ENCODE measurements around the gene RICTOR. TPM values are rescaled to one million over a fixed set of nuclear protein-coding genes. Genes with fewer than 3 reads are reported as not detected.

The RICTOR gene
- total and polyA plus RNA-seq, 2 donors (not counting 3 experiments of a cell fraction or from before 2014, with no cell fraction given) = 9.2 to 38.0 TPM

DNA sequence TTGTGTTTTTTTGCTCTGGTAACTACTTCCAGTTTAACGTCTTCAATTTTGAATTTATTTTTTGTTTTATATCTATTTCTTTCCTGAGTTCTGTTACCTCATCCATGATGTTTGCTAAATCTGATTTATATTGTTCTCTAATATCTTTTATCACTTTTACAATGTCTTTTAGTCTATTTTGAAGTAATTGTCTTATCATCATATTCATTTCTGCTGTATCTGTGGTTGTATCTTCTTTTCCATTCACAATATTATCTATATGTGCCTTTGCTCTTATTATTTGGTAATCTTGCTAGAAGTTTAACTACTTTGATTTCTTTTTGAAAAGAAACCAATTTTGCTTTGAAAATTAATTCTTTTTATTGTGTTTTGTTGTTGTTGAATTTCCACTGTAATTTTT lies 184.8 kb downstream of the RICTOR start:
- H3K9me3 ChIP-seq (replicated peaks; ENCODE audit: control insufficient read depth, insufficient read depth, low read length) = no peaks in the 10 kb centered on the region
- dilution Hi-C loops (cut with MboI; ENCODE audit: extremely low pct_ligation_motif_present, low sequenced_read_pairs) = no loop called here
- no peak overlapping the region for H3K27ac ChIP-seq (ENCODE audit: insufficient read depth, low read depth, low read length)
- BruUV-seq (replicated peaks) = no TSS peak
- no peaks in the 10 kb centered on the region for H3K9me1 ChIP-seq (replicated peaks; ENCODE audit: control insufficient read depth, extremely low read depth, insufficient read depth, low read length)
- DNase-seq (ENCODE audit: low read depth, low spot score) = no peak
- H3K79me2 ChIP-seq (ENCODE audit: control insufficient read depth, insufficient read depth, low read length) = no peaks in the 10 kb centered on the region
- POLR2A ChIA-PET = no interaction called here
- H3K36me3 ChIP-seq (ENCODE audit: control insufficient read depth in 2 of 2, extremely low read depth in 1 of 2, insufficient read depth in 2 of 2, low read length in 2 of 2) = no peaks in the 10 kb centered on the region
- no peaks in the 10 kb centered on the region for H3K27me3 ChIP-seq (ENCODE audit: control insufficient read depth in 2 of 2, insufficient read depth in 2 of 2, low read length in 2 of 2)
- no peak for FAIRE-seq
- H3K4me1 ChIP-seq (ENCODE audit: control insufficient read depth, extremely low read depth, insufficient read depth, low read length) = peaks cover under 1% of the 10 kb centered on the region
- no peak overlapping the region for H2AFZ ChIP-seq (ENCODE audit: low read depth, low read length)
- no peak overlapping the region for H3K4me2 ChIP-seq (ENCODE audit: insufficient read depth, low read length)
- intact Hi-C loops (cut with micrococcal nuclease) = no loop called here
- H3K9ac ChIP-seq (replicated peaks; ENCODE audit: extremely low read depth, insufficient read depth, low read length) = no peak overlapping the region
- no peak for TF ChIP-seq MYC (IDR thresholded peaks at IDR 0.05; ENCODE audit: low read depth, low read length)
- TF ChIP-seq POLR2AphosphoS5 (IDR thresholded peaks at IDR 0.05; ENCODE audit: insufficient read depth, low read depth, low read length) = no peak
- no peak for TF ChIP-seq POLR2A (IDR thresholded peaks at IDR 0.05; ENCODE audit: low read depth, low read length)
- TF ChIP-seq EZH2 (IDR thresholded peaks at IDR 0.05; ENCODE audit: borderline replicate concordance, low read depth, low read length, severe bottlenecking) = no peak
- no peak overlapping the region for H3K4me3 ChIP-seq (replicated peaks in 1 of 3; ENCODE audit: insufficient read depth in 1 of 3, low read depth in 1 of 3, low read length in 3 of 3)
- CTCF ChIA-PET = no interaction called here
- no peaks in the 10 kb centered on the region for H4K20me1 ChIP-seq (replicated peaks; ENCODE audit: control insufficient read depth, extremely low read depth, insufficient read depth, low read length)

DNA sequence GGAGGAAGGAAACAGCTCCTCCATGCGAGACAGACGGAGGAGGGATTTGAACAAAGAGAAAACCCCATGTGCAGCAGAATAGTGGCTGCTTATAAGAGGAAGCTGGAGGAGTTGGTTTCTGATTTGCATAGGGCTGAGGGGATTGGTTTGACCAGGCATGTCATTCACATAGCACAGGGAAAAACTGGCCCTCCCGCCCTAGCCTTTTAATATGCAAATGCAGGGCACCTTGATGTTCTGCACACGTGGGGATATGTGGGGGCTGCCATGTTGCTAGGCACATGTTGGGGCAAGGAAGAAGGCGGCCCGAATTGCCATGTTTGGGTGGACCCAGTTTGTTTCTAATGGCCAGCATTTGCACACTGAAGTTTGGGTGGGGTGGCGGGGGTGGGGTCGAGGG lies 186.2 kb downstream of the RICTOR start:
- TF ChIP-seq, protein P1, sequence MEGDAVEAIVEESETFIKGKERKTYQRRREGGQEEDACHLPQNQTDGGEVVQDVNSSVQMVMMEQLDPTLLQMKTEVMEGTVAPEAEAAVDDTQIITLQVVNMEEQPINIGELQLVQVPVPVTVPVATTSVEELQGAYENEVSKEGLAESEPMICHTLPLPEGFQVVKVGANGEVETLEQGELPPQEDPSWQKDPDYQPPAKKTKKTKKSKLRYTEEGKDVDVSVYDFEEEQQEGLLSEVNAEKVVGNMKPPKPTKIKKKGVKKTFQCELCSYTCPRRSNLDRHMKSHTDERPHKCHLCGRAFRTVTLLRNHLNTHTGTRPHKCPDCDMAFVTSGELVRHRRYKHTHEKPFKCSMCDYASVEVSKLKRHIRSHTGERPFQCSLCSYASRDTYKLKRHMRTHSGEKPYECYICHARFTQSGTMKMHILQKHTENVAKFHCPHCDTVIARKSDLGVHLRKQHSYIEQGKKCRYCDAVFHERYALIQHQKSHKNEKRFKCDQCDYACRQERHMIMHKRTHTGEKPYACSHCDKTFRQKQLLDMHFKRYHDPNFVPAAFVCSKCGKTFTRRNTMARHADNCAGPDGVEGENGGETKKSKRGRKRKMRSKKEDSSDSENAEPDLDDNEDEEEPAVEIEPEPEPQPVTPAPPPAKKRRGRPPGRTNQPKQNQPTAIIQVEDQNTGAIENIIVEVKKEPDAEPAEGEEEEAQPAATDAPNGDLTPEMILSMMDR (IDR thresholded peaks at IDR 0.05; ENCODE audit: extremely low read depth in 1 of 2, insufficient read depth in 1 of 2, low read depth in 1 of 2, low read length in 2 of 2) = no peak
- no peak for TF ChIP-seq EZH2 (IDR thresholded peaks at IDR 0.05; ENCODE audit: borderline replicate concordance, low read depth, low read length, severe bottlenecking)
- TF ChIP-seq MYC (IDR thresholded peaks at IDR 0.05; ENCODE audit: low read depth, low read length) = no peak
- TF ChIP-seq POLR2AphosphoS5 (IDR thresholded peaks at IDR 0.05; ENCODE audit: insufficient read depth, low read depth, low read length) = no peak
- no peak for TF ChIP-seq FOS (IDR thresholded peaks at IDR 0.05; ENCODE audit: borderline replicate concordance, insufficient read depth, low read length)
- TF ChIP-seq, protein P2, sequence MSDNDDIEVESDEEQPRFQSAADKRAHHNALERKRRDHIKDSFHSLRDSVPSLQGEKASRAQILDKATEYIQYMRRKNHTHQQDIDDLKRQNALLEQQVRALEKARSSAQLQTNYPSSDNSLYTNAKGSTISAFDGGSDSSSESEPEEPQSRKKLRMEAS (IDR thresholded peaks at IDR 0.05; ENCODE audit: insufficient read depth, insufficient read length) = no peak
- TF ChIP-seq GATA2 (IDR thresholded peaks at IDR 0.05; ENCODE audit: insufficient read depth, insufficient read length, low read depth, low read length) = no peak
- TF ChIP-seq JUN (IDR thresholded peaks at IDR 0.05; ENCODE audit: borderline replicate concordance, insufficient read depth, insufficient read length, low read depth) = no peak
- TF ChIP-seq POLR2A (IDR thresholded peaks at IDR 0.05; ENCODE audit: low read depth, low read length) = no peak
- no peak for DNase-seq (ENCODE audit: low read depth, low spot score)
- Histone ChIP-seq H3K36me3 (ENCODE audit: control insufficient read depth in 2 of 2, extremely low read depth in 1 of 2, insufficient read depth in 2 of 2, low read length in 2 of 2) (no peaks in the 10 kb centered on the region), H3K9me3 (replicated peaks; ENCODE audit: control insufficient read depth, insufficient read depth, low read length) (no peaks in the 10 kb centered on the region), H2AFZ (ENCODE audit: low read depth, low read length) (no peak overlapping the region), H3K9me1 (replicated peaks; ENCODE audit: control insufficient read depth, extremely low read depth, insufficient read depth, low read length) (no peaks in the 10 kb centered on the region), H3K79me2 (ENCODE audit: control insufficient read depth, insufficient read depth, low read length) (no peaks in the 10 kb centered on the region), H3K4me2 (ENCODE audit: insufficient read depth, low read length) (no peak overlapping the region), H4K20me1 (replicated peaks; ENCODE audit: control insufficient read depth, extremely low read depth, insufficient read depth, low read length) (no peaks in the 10 kb centered on the region), H3K27ac (ENCODE audit: insufficient read depth, low read depth, low read length) (no peak overlapping the region), H3K4me1 (ENCODE audit: control insufficient read depth, extremely low read depth, insufficient read depth, low read length) (peaks cover 14% of the 10 kb centered on the region), H3K27me3 (ENCODE audit: control insufficient read depth in 2 of 2, insufficient read depth in 2 of 2, low read length in 2 of 2) (no peaks in the 10 kb centered on the region), H3K4me3 (replicated peaks in 1 of 3; ENCODE audit: insufficient read depth in 1 of 3, low read depth in 1 of 3, low read length in 3 of 3) (no peak overlapping the region), H3K9ac (replicated peaks; ENCODE audit: extremely low read depth, insufficient read depth, low read length) (no peak overlapping the region)
- no TSS peak for BruUV-seq (replicated peaks)
- POLR2A ChIA-PET = no interaction called here
- no peak for FAIRE-seq
- dilution Hi-C loops (cut with MboI; ENCODE audit: extremely low pct_ligation_motif_present, low sequenced_read_pairs) = no loop called here
- CTCF ChIA-PET = no interaction called here
- intact Hi-C loops (cut with micrococcal nuclease) = no loop called here
